IPS DF 19.7 (cell line): ENCODE results near the gene CDCA4.
"Not testable (repeated sequence)": the region's sequence is repeated elsewhere in the genome, so short reads cannot be mapped to it uniquely, and the experiment has no call there.

Experiments used
- DNase-seq: peaks from one replicate; pipeline ENCODE4 v3.0.0-alpha.2; 2013; ENCODE audit warnings: low read depth, low spot score

CDCA4 gene

DNA sequence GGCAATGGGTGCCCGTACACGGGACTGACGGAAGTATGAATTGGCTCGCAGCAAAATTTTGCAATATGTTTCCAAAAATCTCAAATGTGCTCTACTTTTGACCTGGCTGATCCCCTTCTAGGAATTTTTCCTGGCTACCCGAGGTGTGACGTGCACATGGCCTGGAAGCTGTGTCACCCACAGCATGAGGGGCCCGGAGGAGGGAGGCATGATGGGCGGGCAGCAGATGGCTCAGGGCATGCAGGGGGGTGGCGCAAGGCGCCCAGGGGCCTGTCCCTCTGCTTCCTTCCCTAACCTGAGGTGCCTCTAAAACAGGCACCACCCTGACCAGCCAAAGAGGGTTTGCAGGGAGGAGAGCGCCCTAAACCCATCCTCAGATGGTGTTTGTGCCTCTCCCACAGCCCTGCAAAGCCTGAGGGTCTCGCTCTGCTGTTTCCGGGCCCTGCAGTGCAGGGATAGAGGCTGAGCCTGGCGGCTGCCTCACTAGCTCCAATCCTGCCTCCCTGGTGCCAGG is 37.7 kb upstream of the CDCA4 start:
- no peak for DNase-seq

- no peak for DNase-seq
These were observed 35.5 kb upstream of the CDCA4 start for GRCh38 chr14:105056303-105056831.

DNA sequence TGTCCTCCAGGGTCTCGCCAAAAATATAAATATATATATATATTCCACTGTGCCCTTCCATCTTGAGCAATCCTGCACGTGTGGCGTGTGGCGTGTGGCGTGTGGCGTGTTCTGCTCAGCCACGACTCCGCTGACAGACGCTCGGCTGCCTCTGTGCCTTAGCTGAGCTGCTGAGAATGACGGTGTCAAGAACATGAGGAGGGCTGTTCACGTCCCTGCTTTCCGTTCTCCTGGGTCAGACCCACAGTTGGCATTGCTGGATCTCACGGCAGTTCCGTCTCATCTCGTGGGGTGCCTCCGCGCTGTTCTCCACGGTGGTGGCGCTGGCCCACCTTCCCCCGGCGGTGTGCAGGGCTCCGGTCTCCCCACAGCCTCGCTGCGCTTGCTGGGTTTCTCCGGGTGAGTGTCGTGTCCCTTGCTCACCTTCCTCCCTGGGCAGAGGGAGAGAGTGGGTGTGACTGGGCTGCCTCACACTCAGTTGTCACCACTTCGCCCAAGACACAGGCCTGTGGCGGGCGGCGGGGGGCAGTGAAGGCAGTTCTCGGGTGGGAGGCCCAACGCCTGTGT is 34.9 kb upstream of the CDCA4 start:
- DNase-seq = no peak

DNA sequence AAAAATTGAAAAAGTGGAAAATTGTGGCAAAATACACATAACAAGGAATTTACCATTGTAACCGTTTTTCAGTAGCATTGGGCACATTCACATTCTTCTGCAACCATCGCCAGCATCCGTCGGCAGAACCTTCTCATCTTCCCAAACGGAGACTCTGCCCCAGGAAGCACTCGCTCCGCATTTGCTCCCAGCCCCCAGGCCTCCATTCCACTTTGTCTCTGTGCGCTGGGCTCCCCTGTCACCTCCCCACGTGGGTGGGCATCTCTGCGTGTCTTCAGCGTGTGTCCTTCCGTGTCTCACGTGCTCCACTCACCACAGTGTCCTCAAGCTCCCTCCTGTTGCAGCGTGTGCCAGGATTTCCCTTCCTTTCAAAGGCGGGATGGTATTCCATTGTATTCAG is 34.5 kb upstream of the CDCA4 start:
- DNase-seq = no peak

GRCh38 chr14:105053996-105054395 is 33.1 kb upstream of the CDCA4 start:
- DNase-seq = no peak

- no peak for DNase-seq
These were observed 32.5 kb upstream of the CDCA4 start for GRCh38 chr14:105053421-105053820.

DNA sequence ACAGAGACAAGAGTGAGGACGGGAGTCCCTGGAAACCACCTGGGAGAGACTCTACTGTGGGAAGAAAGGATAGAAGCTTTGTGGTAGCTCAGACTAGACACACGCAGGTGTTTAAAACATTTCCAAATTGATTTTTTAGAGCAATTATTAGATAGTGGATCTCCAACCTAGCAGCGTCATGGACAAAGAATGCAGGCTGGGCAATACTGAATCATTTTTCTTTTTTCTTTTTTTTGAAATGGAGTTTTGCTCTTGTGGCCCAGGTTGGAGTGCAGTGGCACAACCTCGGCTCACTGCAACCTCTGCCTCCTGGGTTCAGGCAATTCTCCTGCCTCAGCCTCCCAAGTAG is 31.2 kb upstream of the CDCA4 start:
- no peak for DNase-seq

- DNase-seq = no peak
These were observed 30.6 kb upstream of the CDCA4 start for GRCh38 chr14:105051182-105052109.

DNA sequence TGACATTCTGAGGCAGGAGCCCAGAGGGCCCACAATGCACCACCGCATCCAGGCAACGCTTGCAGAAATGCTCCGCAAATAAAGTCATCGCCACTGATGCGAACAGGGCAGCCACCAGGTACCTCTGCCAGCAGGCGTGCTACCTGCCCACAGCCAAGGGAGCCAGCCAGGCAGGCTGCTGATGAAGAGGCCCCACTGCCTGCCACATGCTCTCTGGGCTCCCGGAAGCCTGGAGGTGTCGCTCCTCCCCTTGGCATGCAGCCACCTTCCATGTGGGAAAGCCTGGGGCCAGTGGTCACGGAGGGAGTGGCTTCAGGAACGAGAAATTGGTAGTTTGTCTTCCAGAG is 29.6 kb upstream of the CDCA4 start:
- DNase-seq = no peak

GRCh38 chr14:105049753-105050550 is 29.1 kb upstream of the CDCA4 start:
- DNase-seq = no peak

- no peak for DNase-seq
These were observed 26.6 kb upstream of the CDCA4 start for GRCh38 chr14:105047283-105048016.

GRCh38 chr14:105046891-105047282 is 26.0 kb upstream of the CDCA4 start:
- DNase-seq = no peak

- DNase-seq = no peak
These were observed 24.9 kb upstream of the CDCA4 start for GRCh38 chr14:105045710-105046326.

GRCh38 chr14:105043641-105044040 is 22.8 kb upstream of the CDCA4 start:
- no peak for DNase-seq

- no peak for DNase-seq
These were observed 21.9 kb upstream of the CDCA4 start for GRCh38 chr14:105042813-105043212.

DNA sequence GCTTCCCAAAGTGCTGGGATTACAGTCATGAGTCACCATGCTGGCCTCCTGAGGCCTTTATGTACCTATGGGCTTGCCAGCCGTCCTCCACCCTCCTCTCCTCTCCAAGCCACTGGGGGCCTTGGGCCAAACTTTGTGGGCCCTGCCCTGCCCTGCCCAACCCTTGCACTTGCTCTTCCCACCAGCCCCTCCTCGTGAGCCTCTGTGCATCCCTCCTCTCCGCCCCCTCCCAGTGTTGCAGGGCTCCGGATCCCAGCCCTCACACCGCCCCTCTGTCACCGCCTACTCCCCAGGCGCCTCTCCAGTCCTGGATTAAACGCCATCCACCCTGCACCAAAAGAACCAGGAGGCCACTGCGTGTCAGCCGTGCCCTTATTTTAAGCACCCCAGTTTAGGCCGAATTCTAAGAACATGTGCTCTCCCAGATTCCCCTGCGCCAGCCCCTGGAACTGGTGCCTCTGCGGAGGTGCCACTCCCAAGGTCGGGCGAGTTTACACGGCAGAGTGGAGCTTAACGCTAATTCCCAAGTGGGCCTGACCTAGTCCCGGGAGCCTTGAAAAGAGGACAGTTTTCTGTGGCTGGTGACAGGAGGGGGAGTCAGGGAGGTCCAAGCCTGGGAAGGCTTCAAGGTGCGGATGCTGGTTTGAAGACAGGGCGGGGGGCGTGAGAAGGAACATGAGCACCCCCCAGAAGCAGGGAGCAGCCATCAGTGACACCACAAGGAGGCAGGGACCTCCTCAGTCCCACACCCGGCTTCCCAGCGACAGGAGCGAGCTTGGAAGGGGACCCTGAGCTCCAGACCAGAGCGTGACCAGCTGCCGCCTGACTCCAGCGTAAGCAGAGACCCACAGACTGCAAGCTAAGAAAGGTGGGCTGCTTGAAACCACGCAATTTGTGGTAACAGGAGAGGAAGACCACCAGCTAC is 21.2 kb upstream of the CDCA4 start:
- DNase-seq = no peak

DNA sequence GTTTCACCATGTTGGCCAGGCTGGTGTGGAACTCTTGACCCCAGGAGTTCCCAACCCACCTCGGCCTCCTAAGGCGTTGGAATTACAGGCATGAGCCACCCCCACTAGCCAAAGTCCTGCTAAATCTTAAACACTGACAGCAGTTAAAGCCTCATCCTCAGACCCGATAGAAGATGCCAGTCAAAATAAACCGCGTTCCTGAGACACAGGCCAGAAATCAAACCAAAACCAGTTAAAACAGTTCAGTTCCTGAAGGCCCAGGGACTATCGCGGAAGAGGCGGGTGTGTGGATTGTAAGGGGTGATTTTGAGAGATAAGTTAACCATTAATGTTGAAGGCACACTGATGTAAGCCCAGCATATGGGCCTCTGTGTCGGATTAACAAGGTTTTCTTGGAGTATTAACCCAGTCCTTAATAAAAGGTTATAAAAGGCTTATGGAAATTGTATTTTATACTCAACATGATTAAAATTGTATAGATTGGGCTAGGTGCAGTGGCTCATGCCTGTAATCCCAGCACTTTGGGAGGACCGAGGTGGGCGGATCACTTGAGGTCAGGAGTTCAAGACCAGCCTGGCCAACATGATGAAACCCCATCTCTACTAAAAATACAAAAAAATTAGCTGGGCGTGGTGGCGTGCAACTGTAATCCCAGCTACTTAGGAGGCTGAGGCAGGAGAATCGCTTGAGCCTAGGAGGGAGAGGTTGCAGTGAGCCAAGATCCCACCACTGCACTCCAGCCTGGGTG is 18.7 kb upstream of the CDCA4 start:
- no peak for DNase-seq

DNA sequence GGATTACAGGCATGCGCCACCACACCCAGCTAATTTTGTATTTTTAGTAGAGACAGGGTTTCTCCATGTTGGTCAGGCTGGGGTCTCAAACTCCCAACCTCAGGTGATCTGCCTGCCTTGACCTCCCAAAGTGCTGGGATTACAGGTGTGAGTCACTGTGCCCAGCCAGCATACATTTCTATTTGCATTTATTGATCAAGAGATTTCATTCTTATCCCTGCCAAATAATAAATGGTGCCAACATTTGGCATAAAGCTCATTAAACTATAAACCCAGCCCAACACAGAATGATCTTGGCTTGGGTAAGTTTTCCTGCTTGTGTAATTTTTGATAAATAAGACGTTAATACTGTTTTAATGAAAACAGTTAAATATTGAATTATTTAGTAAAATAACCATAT is 14.7 kb upstream of the CDCA4 start:
- not testable (repeated sequence) for DNase-seq
